H1 (cell line): ENCODE measurements around the gene EXD1.

Experiments used
- GTF2F1 ChIP-seq: IDR thresholded peaks from 2 replicates; pipeline ENCODE4 v1.6.1; 2012; ENCODE audit warnings: low read depth, low read length, improper control_type of control experiment, borderline replicate concordance
- JUND ChIP-seq: IDR thresholded peaks from 2 replicates; pipeline ENCODE4 v1.6.1; 2011; ENCODE audit warnings: mild to moderate bottlenecking, improper control_type of control experiment, low read length
- NRF1 ChIP-seq: IDR thresholded peaks from 2 replicates; pipeline ENCODE4 v1.6.1; 2011; ENCODE audit warnings: mild to moderate bottlenecking, low read depth, low read length, improper control_type of control experiment
- POLR2AphosphoS5 ChIP-seq: IDR thresholded peaks from 2 replicates; pipeline ENCODE4 v1.6.1; 2011; ENCODE audit warnings: low read depth, low read length
- RBBP5 ChIP-seq: IDR thresholded peaks from 2 replicates; pipeline ENCODE4 v1.7.1; 2012; ENCODE audit warnings: low read depth, mild to moderate bottlenecking, inconsistent platforms, low read length, moderate library complexity, borderline replicate concordance
- YY1 ChIP-seq: IDR thresholded peaks from 2 replicates; pipeline ENCODE4 v1.6.1; 2011; ENCODE audit warnings: low read depth, mild to moderate bottlenecking, low read length
- TF ChIP-seq, protein P1 (sequence below), 3 experiments: IDR thresholded peaks; 1 replicate in 2 of 3; 2 replicates in 1 of 3; pipeline versions ENCODE4 v1.5.1 to v1.6.1; 2011; ENCODE audit warnings: low read length in 3 of 3, mild to moderate bottlenecking in 3 of 3, inconsistent platforms in 2 of 3, low read depth in 1 of 3, moderate library complexity in 1 of 3; ENCODE audit not compliant: insufficient read depth in 1 of 3; ENCODE audit errors: control extremely low read depth in 1 of 3

DNA sequence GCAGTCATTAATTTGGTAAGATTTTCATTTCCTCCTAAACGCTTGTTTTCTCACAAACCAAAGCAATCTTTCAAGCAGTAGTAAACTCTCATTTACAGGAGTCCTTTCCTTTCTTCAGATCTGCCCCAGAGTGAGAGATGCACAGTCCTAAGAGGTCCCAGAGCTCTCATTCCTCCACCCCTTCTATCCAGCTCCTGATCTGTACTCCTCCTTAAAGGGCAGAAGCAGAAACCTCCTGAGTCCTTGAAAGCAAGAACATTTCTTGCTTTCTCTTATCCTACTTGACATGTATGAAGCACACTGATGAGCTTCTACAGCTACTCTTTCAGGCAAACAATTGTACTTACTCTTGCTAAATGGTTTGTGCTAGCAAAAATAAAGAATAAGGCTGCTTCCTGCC is 11.7 kb downstream of the EXD1 start:
- TF ChIP-seq GTF2F1 (no peak), YY1 (no peak), JUND (no peak), RBBP5 (no peak), NRF1 (no peak), POLR2AphosphoS5 (no peak)
- TF ChIP-seq, protein P1, sequence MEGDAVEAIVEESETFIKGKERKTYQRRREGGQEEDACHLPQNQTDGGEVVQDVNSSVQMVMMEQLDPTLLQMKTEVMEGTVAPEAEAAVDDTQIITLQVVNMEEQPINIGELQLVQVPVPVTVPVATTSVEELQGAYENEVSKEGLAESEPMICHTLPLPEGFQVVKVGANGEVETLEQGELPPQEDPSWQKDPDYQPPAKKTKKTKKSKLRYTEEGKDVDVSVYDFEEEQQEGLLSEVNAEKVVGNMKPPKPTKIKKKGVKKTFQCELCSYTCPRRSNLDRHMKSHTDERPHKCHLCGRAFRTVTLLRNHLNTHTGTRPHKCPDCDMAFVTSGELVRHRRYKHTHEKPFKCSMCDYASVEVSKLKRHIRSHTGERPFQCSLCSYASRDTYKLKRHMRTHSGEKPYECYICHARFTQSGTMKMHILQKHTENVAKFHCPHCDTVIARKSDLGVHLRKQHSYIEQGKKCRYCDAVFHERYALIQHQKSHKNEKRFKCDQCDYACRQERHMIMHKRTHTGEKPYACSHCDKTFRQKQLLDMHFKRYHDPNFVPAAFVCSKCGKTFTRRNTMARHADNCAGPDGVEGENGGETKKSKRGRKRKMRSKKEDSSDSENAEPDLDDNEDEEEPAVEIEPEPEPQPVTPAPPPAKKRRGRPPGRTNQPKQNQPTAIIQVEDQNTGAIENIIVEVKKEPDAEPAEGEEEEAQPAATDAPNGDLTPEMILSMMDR (IDR thresholded peaks at IDR 0.05; ENCODE audit: control extremely low read depth in 1 of 3, insufficient read depth in 1 of 3, low read depth in 1 of 3, low read length in 3 of 3), result no peak
